H1 (cell line): ENCODE results near the gene DCBLD1. TPM values are rescaled to one million over a fixed set of nuclear protein-coding genes. Genes with fewer than 3 reads are reported as not detected.

Experiments used
- CHD1 ChIP-seq: IDR thresholded peaks from 2 replicates; pipeline ENCODE4 v1.6.1; 2012; ENCODE audit warnings: low read depth, low read length, improper control_type of control experiment
- CREB1 ChIP-seq: IDR thresholded peaks from 2 replicates; pipeline ENCODE4 v1.6.1; 2012; ENCODE audit warnings: inconsistent platforms
- E2F6 ChIP-seq: IDR thresholded peaks from 2 replicates; pipeline ENCODE4 v1.6.1; 2012; ENCODE audit warnings: inconsistent platforms
- GABPA ChIP-seq: IDR thresholded peaks from 2 replicates; pipeline ENCODE4 v1.6.1; 2011; ENCODE audit warnings: mild to moderate bottlenecking, low read length, moderate library complexity, borderline replicate concordance; ENCODE audit not compliant: insufficient read depth
- SIN3A ChIP-seq, 2 experiments: IDR thresholded peaks in 1 of 2; conservative IDR thresholded peaks in 1 of 2; 2 replicates each; pipeline ENCODE4 v1.6.1; 2011 to 2012; ENCODE audit warnings: low read length in 2 of 2, improper control_type of control experiment in 1 of 2, low read depth in 1 of 2, mild to moderate bottlenecking in 1 of 2
- TAF1 ChIP-seq: IDR thresholded peaks from 2 replicates; pipeline ENCODE4 v1.6.1; 2011; ENCODE audit warnings: mild to moderate bottlenecking, low read depth, low read length
- TEAD4 ChIP-seq: IDR thresholded peaks from 2 replicates; pipeline ENCODE4 v1.6.1; 2012; ENCODE audit warnings: low read depth, low read length, inconsistent platforms, mixed read lengths
- ZNF274 ChIP-seq: IDR thresholded peaks from 2 replicates; pipeline ENCODE4 v1.7.0; 2012; ENCODE audit warnings: low read length, borderline replicate concordance; ENCODE audit errors: extremely low read depth
- polyA plus RNA-seq, 7 experiments: library from polyadenylated mRNA; depleted of rRNA in 3 of 7; stranded (reverse) in 5 of 7; unstranded in 2 of 7; fragments of >200 nt in 5 of 7; fragments of 200-250 nt in 2 of 7; gene quantifications; 1 replicate in 5 of 7; 2 replicates in 1 of 7; 4 replicates in 1 of 7; pipeline versions ENCODE4 v1.2.1 to v1.2.3, GENCODE V29; 2011 to 2013; ENCODE audit warnings: missing spikeins in 2 of 7, mixed read lengths in 2 of 7
- total RNA-seq: library from RNA; stranded (reverse); fragmentation: NEBNext Ultra II Directional; extraction: Animal tissue kit (Norgen Biotek cat#: 25700); gene quantifications from 2 replicates; pipeline ENCODE4 v1.2.1, GENCODE V29; 2021
- TF ChIP-seq, protein P1 (sequence below): fragments of 300-600 bp; sonication (generic); IDR thresholded peaks from 2 replicates; pipeline ENCODE4 v1.7.1; 2012; ENCODE audit warnings: low read length, moderate library complexity, mild to moderate bottlenecking, inconsistent platforms; ENCODE audit not compliant: insufficient replicate concordance
- TF ChIP-seq, protein P2 (sequence below): IDR thresholded peaks from 2 replicates; pipeline ENCODE4 v1.6.1; 2011; ENCODE audit warnings: low read length, improper control_type of control experiment

Gene DCBLD1
- total and polyA plus RNA-seq, 2 of the 8 experiments (the other 6 are each of a cell fraction or from before 2014, with no cell fraction given) = 3.9 to 11.2 TPM

DNA sequence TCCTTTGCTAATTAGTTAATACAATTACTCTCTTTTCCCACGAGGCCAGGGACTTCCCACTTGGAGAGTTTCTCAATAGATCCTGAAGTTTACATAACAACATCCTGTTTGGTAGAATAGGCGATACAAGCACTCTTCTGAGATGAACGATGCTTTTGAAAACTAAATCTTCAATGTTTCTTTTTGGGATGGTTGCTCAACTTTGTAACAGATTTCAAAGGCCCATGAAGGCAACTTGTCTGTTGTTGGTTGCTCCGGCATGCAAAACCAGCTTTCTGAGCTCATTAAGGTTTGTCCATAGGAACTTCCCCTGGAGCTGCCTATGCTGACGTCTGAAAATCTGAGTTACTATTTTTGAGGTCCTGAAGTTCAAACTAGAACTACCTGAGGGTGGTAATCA lies 30.8 kb upstream of the DCBLD1 start (continued):
- TF ChIP-seq, protein P1, sequence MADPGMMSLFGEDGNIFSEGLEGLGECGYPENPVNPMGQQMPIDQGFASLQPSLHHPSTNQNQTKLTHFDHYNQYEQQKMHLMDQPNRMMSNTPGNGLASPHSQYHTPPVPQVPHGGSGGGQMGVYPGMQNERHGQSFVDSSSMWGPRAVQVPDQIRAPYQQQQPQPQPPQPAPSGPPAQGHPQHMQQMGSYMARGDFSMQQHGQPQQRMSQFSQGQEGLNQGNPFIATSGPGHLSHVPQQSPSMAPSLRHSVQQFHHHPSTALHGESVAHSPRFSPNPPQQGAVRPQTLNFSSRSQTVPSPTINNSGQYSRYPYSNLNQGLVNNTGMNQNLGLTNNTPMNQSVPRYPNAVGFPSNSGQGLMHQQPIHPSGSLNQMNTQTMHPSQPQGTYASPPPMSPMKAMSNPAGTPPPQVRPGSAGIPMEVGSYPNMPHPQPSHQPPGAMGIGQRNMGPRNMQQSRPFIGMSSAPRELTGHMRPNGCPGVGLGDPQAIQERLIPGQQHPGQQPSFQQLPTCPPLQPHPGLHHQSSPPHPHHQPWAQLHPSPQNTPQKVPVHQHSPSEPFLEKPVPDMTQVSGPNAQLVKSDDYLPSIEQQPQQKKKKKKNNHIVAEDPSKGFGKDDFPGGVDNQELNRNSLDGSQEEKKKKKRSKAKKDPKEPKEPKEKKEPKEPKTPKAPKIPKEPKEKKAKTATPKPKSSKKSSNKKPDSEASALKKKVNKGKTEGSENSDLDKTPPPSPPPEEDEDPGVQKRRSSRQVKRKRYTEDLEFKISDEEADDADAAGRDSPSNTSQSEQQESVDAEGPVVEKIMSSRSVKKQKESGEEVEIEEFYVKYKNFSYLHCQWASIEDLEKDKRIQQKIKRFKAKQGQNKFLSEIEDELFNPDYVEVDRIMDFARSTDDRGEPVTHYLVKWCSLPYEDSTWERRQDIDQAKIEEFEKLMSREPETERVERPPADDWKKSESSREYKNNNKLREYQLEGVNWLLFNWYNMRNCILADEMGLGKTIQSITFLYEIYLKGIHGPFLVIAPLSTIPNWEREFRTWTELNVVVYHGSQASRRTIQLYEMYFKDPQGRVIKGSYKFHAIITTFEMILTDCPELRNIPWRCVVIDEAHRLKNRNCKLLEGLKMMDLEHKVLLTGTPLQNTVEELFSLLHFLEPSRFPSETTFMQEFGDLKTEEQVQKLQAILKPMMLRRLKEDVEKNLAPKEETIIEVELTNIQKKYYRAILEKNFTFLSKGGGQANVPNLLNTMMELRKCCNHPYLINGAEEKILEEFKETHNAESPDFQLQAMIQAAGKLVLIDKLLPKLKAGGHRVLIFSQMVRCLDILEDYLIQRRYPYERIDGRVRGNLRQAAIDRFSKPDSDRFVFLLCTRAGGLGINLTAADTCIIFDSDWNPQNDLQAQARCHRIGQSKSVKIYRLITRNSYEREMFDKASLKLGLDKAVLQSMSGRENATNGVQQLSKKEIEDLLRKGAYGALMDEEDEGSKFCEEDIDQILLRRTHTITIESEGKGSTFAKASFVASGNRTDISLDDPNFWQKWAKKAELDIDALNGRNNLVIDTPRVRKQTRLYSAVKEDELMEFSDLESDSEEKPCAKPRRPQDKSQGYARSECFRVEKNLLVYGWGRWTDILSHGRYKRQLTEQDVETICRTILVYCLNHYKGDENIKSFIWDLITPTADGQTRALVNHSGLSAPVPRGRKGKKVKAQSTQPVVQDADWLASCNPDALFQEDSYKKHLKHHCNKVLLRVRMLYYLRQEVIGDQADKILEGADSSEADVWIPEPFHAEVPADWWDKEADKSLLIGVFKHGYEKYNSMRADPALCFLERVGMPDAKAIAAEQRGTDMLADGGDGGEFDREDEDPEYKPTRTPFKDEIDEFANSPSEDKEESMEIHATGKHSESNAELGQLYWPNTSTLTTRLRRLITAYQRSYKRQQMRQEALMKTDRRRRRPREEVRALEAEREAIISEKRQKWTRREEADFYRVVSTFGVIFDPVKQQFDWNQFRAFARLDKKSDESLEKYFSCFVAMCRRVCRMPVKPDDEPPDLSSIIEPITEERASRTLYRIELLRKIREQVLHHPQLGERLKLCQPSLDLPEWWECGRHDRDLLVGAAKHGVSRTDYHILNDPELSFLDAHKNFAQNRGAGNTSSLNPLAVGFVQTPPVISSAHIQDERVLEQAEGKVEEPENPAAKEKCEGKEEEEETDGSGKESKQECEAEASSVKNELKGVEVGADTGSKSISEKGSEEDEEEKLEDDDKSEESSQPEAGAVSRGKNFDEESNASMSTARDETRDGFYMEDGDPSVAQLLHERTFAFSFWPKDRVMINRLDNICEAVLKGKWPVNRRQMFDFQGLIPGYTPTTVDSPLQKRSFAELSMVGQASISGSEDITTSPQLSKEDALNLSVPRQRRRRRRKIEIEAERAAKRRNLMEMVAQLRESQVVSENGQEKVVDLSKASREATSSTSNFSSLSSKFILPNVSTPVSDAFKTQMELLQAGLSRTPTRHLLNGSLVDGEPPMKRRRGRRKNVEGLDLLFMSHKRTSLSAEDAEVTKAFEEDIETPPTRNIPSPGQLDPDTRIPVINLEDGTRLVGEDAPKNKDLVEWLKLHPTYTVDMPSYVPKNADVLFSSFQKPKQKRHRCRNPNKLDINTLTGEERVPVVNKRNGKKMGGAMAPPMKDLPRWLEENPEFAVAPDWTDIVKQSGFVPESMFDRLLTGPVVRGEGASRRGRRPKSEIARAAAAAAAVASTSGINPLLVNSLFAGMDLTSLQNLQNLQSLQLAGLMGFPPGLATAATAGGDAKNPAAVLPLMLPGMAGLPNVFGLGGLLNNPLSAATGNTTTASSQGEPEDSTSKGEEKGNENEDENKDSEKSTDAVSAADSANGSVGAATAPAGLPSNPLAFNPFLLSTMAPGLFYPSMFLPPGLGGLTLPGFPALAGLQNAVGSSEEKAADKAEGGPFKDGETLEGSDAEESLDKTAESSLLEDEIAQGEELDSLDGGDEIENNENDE = no peak
- no peak for TF ChIP-seq CHD1
- no peak for TF ChIP-seq E2F6
- TF ChIP-seq TEAD4 = no peak
- no peak for TF ChIP-seq GABPA
- no peak for TF ChIP-seq CREB1
- no peak for TF ChIP-seq TAF1
- TF ChIP-seq, protein P2, sequence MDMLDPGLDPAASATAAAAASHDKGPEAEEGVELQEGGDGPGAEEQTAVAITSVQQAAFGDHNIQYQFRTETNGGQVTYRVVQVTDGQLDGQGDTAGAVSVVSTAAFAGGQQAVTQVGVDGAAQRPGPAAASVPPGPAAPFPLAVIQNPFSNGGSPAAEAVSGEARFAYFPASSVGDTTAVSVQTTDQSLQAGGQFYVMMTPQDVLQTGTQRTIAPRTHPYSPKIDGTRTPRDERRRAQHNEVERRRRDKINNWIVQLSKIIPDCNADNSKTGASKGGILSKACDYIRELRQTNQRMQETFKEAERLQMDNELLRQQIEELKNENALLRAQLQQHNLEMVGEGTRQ = no peak
- no peak for TF ChIP-seq SIN3A (conservative IDR thresholded peaks at IDR 0.05 in 1 of 2, IDR thresholded peaks at IDR 0.05 in 1 of 2; ENCODE audit: low read depth in 1 of 2, low read length in 2 of 2)
- TF ChIP-seq ZNF274 = no peak
